HG02759 (cell line): ENCODE results near the gene CDIPT.
"Not testable (repeated sequence)": the region's sequence is repeated elsewhere in the genome, so short reads cannot be mapped to it uniquely, and the experiment has no call there.

Source experiments
- ATAC-seq: cut with Tn5 transposase; IDR thresholded peaks from one replicate; pipeline ENCODE4 v1.9.1; 2021; ENCODE audit warnings: mild to moderate bottlenecking, moderate library complexity; ENCODE audit not compliant: unreplicated experiment

CDIPT gene

GRCh38 chr16:29897333-29897732, 34.3 kb upstream of the CDIPT start:
- no peak for ATAC-seq

GRCh38 chr16:29896841-29897240, 33.8 kb upstream of the CDIPT start:
- no peak for ATAC-seq

GRCh38 chr16:29894352-29894751, 31.3 kb upstream of the CDIPT start:
- no peak for ATAC-seq

GRCh38 chr16:29893553-29893952, 30.5 kb upstream of the CDIPT start:
- ATAC-seq, result no peak

- ATAC-seq, result no peak
Measured at GRCh38 chr16:29892458-29892813, 29.4 kb upstream of the CDIPT start.

GRCh38 chr16:29891525-29892457, 28.8 kb upstream of the CDIPT start:
- ATAC-seq, result no peak

- not testable (repeated sequence) for ATAC-seq
Measured at GRCh38 chr16:29889372-29889771, 26.3 kb upstream of the CDIPT start.

GRCh38 chr16:29883987-29884386, 21.0 kb upstream of the CDIPT start:
- ATAC-seq, result no peak

GRCh38 chr16:29881050-29881449, 18.0 kb upstream of the CDIPT start:
- ATAC-seq, result no peak

- ATAC-seq, result no peak
Measured at GRCh38 chr16:29878172-29878571, 15.1 kb upstream of the CDIPT start.

GRCh38 chr16:29877266-29877961, 14.4 kb upstream of the CDIPT start:
- ATAC-seq, result no peak

GRCh38 chr16:29876594-29877249, 13.7 kb upstream of the CDIPT start:
- ATAC-seq, result no peak

- ATAC-seq, result no peak
Measured at GRCh38 chr16:29876217-29876593, 13.2 kb upstream of the CDIPT start.

- no peak for ATAC-seq
Measured at GRCh38 chr16:29875206-29875605, 12.2 kb upstream of the CDIPT start.

- ATAC-seq, result no peak
Measured at GRCh38 chr16:29873319-29873718, 10.3 kb upstream of the CDIPT start.

- ATAC-seq, result no peak
Measured at GRCh38 chr16:29871822-29872546, 9.0 kb upstream of the CDIPT start.

- not testable (repeated sequence) for ATAC-seq
Measured at GRCh38 chr16:29869067-29869466, 6.0 kb upstream of the CDIPT start.

- no peak for ATAC-seq
Measured at GRCh38 chr16:29868396-29869009, 5.5 kb upstream of the CDIPT start.

GRCh38 chr16:29864205-29864604, 1.2 kb upstream of the CDIPT start:
- no peak for ATAC-seq

- ATAC-seq, result no peak
Measured at GRCh38 chr16:29863669-29863984, 601 bp upstream of the CDIPT start.

- ATAC-seq, result no peak
Measured at GRCh38 chr16:29862383-29862883, 593 bp downstream of the CDIPT start.
